ENCODE measurements around the gene PHF1.

Gene PHF1

GRCh38 chr6:33431880-33432541, 21.2 kb downstream of the PHF1 start:
- no peak for DNase-seq (ENCODE audit: low read depth)

- no peak for DNase-seq (ENCODE audit: low read depth)
These were observed 21.7 kb downstream of the PHF1 start for GRCh38 chr6:33432546-33432945.

GRCh38 chr6:33433001-33433543, 22.3 kb downstream of the PHF1 start:
- no peak for DNase-seq (ENCODE audit: low read depth)

GRCh38 chr6:33433544-33434191, 22.9 kb downstream of the PHF1 start:
- DNase-seq (ENCODE audit: low read depth): no peak

GRCh38 chr6:33434961-33435360, 24.1 kb downstream of the PHF1 start:
- no peak for DNase-seq (ENCODE audit: low read depth)

GRCh38 chr6:33437666-33438065, 26.9 kb downstream of the PHF1 start:
- no peak for DNase-seq (ENCODE audit: low read depth)

- DNase-seq (ENCODE audit: low read depth): no peak
These were observed 28.3 kb downstream of the PHF1 start for GRCh38 chr6:33438978-33439594.

- no peak for DNase-seq (ENCODE audit: low read depth)
These were observed 29.3 kb downstream of the PHF1 start for GRCh38 chr6:33439956-33440648.

GRCh38 chr6:33440649-33441309, 30.0 kb downstream of the PHF1 start:
- no peak for DNase-seq (ENCODE audit: low read depth)

GRCh38 chr6:33441457-33441856, 30.6 kb downstream of the PHF1 start:
- no peak for DNase-seq (ENCODE audit: low read depth)

- DNase-seq (ENCODE audit: low read depth): no peak
These were observed 31.5 kb downstream of the PHF1 start for GRCh38 chr6:33442283-33442682.

- no peak for DNase-seq (ENCODE audit: low read depth)
These were observed 32.2 kb downstream of the PHF1 start for GRCh38 chr6:33443025-33443424.

- no peak for DNase-seq (ENCODE audit: low read depth)
These were observed 33.0 kb downstream of the PHF1 start for GRCh38 chr6:33443619-33444504.

GRCh38 chr6:33445119-33445603, 34.3 kb downstream of the PHF1 start:
- no peak for DNase-seq (ENCODE audit: low read depth)

GRCh38 chr6:33446356-33446755, 35.5 kb downstream of the PHF1 start:
- no peak for DNase-seq (ENCODE audit: low read depth)

GRCh38 chr6:33450434-33450833, 39.6 kb downstream of the PHF1 start:
- DNase-seq (ENCODE audit: low read depth): no peak

GRCh38 chr6:33451606-33452005, 40.8 kb downstream of the PHF1 start:
- DNase-seq (ENCODE audit: low read depth): no peak

- DNase-seq (ENCODE audit: low read depth): no peak
These were observed 41.7 kb downstream of the PHF1 start for GRCh38 chr6:33452496-33452895.

GRCh38 chr6:33453393-33454008, 42.7 kb downstream of the PHF1 start:
- DNase-seq (ENCODE audit: low read depth): no peak
